Peyer's patch (tissue), 4 donors: ENCODE measurements around the gene PHF5A.

ENCODE experiments used
- POLR2A ChIP-seq, 2 donors: fragments of 450-650 bp; IDR thresholded peaks; one replicate each; pipeline ENCODE4 v1.5.1; 2017; ENCODE audit warnings: antibody characterized with exemption in 2 of 2, mild to moderate bottlenecking in 2 of 2, moderate library complexity in 2 of 2
- TF ChIP-seq, protein P1 (sequence below), 6 experiments: fragments of 450-650 bp in 4 of 6; fragments of 200-600 bp in 2 of 6; sonication (generic) in 1 of 6; IDR thresholded peaks; one replicate each; pipeline ENCODE4 v1.5.1; 2017 to 2019; ENCODE audit warnings: antibody characterized with exemption in 6 of 6, mild to moderate bottlenecking in 3 of 6, moderate library complexity in 1 of 6

DNA sequence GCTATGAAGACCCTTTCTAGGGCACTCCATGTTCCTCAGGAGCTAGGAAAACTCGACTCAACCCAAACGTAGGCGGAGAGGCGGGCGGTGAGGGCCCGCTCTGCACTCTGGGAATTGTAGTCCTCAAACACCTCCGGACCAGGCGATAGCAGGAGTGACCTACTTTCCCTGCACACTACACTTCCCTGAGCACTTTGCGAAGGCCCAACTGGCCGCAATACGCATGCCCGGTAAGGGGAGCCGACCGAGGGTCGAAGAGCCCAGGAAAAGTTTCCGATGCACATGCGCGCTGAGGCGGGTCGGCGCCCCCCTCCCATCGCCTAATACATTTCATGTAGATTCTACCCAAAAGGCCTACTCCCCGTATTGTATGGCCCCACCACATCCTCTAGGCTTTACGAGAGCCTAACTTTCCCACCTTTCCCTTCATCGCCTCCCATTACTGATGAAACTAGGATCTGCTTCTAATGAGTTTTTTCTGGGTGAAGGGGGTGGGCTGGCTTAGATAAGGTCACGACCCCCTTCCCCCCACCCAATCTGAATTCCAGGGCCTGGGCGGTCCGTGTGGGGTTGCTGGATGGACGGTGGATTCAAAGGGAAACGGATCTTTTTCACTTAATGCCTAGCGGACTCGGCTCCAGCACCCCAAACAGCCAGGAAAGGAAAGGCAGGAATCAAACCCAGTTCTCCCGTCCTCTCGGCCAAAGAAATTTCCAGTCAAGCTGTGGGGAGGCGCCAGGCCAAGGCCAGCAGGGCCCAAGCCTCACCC is 23.9 kb downstream of the PHF5A start:
- TF ChIP-seq, protein P1, sequence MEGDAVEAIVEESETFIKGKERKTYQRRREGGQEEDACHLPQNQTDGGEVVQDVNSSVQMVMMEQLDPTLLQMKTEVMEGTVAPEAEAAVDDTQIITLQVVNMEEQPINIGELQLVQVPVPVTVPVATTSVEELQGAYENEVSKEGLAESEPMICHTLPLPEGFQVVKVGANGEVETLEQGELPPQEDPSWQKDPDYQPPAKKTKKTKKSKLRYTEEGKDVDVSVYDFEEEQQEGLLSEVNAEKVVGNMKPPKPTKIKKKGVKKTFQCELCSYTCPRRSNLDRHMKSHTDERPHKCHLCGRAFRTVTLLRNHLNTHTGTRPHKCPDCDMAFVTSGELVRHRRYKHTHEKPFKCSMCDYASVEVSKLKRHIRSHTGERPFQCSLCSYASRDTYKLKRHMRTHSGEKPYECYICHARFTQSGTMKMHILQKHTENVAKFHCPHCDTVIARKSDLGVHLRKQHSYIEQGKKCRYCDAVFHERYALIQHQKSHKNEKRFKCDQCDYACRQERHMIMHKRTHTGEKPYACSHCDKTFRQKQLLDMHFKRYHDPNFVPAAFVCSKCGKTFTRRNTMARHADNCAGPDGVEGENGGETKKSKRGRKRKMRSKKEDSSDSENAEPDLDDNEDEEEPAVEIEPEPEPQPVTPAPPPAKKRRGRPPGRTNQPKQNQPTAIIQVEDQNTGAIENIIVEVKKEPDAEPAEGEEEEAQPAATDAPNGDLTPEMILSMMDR (IDR thresholded peaks at IDR 0.05), result no peak
- peak; percentile 44 to 63 for TF ChIP-seq POLR2A (IDR thresholded peaks at IDR 0.05)
